Activated CD4-positive, alpha-beta T cell treated with anti-CD3 and anti-CD28 coated beads, Interleukin-2, Interleukin-4, amounts not matched to agents 100 ng/mL and 50 ng/mL, durations not matched to agents 16 hours and 8 hours (primary cell): Measurements from ENCODE around the gene CD300A.
A peak's percentile ranks its signal among the peaks of the same experiment; 100 is the strongest.

Experiments used
- DNase-seq: peaks from one replicate; pipeline ENCODE4 v3.0.0-alpha.2; 2020; ENCODE audit warnings: low spot score

CD300A gene

DNA sequence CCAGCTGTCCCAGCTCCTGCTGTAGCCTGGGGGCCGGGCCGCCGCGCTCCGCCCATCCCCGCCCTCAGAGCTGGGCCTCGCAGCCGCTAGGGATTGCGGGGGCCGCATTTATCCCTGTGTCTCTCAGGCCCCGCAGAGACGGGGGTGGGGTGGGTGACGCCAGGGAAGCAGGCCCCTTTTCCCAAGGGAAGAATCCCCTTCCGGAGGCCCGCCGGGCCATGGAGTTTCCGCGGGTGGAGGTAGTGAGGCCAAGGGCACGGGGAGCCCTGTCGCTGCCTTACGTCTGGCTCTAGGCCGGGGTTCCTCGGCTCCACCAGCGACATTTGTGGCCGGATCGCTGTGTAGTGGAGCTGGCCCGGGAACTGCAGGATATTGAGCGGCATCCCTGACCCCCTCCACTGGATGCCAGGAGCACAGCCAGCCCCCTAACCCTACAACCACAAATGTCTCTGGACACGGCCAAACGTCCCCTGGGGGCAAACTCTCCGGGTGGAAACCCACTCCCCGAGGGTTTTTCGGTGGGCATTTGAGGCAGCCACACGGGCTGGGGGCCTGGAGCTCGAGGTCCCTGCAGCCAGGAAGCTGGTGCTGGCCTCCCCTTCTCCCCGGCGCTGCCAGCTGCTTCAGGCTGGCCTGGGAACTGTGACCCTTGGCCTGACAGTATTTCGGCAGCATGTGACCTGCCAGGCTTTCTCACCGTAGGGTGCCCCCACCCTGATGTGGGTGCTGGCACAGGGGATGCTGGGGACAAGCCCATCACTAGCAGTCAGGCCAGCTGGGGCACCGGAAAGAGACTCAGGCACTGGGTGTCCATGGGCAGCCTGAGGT lies 12.0 kb upstream of the CD300A start:
- no peak for DNase-seq

DNA sequence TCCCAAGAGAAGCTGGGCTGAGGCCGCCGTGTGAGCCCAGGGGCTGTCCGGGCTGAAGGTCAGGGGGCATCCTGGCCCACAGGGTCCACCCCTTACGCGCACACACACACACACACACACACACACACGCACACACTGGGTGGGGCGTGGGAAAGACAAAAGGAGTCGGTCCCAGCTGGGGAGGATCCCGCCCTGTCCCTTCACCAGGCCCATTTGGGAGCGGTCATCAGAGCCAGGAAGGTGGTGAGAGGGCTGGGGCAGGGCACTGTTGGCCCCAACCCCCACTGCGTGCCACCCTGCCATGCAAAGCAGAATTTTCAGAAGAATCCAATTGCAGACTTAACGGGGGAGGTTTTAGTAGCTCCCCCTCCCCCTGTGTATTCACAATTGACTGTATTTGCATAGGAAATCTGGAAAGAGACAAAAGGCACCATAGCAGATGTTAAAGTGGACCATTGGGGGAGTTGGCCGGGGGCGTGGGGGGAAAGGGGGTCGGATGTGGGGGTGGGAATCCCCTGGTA lies 11.3 kb upstream of the CD300A start:
- DNase-seq, result no peak

- no peak for DNase-seq
Observed at GRCh38 chr17:74455821-74456220, 10.6 kb upstream of the CD300A start.

DNA sequence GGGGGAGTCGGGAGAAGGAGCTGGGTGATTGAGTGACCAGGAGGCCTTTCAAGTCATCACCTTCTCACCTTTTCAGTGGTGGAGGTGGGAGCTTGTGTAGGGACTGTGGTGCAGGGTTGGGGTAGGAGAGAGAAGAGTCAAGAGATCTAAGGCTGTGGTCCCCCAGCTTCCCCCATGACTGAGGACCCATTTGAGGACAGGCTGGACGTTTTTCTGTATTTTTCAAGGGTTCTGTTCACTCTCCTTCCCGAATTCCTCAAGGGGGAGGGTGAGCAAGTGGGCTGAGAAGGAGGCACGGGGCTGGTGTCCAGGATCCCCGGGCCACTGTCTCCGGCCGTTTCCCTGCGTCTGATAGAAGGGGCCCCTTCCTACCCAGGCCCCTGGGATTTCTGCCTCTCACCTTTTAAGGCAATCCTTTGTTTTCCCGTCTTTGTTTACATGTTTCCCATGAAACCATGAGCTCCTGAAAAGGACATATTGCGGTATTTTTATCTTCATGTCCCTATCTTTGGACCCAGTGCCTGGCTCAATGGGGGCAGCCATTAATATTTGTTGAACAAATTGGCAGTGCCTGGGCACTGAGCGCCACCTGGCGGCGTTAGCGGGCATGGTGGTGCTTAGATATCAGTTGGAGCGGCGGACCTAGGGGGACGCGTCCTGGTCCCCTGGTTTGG lies 9.2 kb upstream of the CD300A start:
- peak; percentile 65 for DNase-seq

DNA sequence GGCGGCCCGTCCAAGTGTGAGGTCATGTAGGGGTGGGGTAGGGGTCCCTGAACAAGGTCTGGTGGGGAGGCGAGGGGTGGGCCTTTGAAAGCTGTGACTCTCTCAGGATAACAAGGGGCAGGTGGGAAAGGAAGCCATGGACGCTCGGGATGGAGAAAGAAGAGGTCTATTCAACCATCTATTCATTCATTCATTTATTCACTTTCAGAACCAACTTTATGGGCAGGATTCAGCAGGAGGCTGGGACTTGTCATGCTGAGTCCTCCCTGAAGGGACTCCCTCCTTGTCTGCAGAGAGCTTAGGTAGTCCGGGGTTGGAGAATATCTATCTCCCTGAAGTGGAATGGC lies 8.6 kb upstream of the CD300A start:
- no peak for DNase-seq

- no peak for DNase-seq
Observed at GRCh38 chr17:74458835-74459234, 7.6 kb upstream of the CD300A start.

DNA sequence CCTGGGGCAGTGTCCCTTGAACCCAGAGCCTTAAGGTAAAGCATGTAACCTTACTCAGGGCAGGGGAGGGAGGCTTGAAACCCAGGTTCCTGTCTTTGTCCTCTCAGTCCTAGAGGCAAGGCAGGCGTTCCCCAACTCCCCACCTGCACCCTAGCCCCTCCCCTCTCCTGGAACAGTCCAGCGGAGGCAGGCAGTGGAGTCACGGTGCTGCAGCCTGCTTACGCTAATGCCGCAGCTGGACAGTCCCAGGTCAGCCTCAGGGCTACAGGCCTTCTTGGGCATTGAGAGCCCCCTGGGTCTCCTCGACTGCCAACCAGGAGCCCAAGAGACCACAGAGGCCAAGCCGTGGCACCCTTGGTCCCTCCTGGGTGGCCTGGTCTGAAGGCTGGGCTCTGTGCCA lies 6.8 kb upstream of the CD300A start:
- no peak for DNase-seq

- no peak for DNase-seq
Observed at GRCh38 chr17:74460241-74460640, 6.2 kb upstream of the CD300A start.

DNA sequence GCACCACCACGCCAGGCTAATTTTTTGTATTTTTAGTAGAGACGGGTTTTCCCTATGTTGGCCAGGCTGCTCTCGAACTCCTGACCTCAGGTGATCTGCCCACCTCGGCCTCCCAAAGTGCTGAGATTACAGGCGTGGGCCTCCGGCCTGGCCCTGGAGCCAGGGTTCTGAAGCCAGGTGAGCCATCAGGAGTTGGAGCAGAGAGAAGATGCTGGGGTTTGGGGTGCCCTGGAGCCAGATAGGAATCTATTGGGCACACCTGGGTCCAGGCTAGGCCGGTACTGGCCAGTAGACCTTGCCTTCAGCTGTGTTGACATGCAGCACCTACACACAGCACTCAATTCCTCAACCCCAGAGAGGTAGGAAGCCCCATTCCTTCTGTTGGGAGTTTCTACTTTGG lies 5.4 kb upstream of the CD300A start:
- no peak for DNase-seq

DNA sequence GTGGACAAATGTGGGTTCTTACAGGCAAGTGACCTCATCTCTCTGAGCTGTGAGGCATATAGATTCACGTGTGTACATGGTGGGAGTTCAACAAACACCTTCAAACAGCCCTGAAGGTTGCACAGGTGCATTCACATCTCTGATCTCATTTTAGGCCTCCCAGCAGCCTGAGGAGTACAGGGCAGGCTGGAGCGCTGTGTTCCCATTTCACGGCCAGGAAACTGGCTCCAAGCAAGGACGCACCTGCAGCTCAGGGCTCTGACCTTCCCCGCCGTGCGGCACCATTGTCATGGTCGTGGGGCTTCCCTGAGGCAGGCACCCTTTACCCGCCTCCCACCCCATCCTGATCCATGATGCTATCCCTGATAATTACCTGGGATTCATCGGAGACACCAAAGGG lies 4.8 kb upstream of the CD300A start:
- no peak for DNase-seq

DNA sequence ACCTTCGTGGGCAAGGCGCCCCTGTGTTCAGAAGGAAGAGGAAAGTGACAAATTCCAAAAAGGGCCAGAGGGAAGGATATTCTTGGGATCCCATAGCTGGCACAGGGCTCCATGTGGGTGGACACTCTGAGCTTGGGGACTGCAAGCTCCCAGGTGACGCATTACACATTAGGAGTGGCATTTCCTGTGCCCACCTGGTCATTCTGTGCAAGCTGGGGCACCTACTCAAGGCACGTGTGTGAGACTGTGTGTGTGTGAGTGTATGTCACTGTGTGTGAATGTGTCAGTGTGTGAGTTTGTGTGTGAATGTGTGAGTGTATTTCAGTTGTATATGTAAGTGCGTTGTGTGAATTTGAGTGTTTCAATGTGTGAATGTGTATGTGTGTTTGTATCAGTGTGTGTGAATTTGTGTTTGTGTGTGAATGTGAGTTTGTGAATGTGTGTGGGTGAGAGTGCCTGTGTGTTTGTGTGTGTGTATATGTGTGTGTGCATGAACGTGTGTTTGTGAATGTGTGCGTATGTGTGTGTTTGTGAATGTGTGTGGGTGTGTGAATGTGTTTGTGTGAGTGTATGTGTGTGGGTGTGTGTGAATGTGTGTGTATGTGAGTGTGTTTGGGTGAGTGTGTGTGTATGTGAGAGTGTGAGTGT lies 1.6 kb upstream of the CD300A start:
- no peak for DNase-seq

- DNase-seq, result no peak
Observed at GRCh38 chr17:74465378-74466110, 890 bp upstream of the CD300A start.

GRCh38 chr17:74466828-74467184 lies 372 bp downstream of the CD300A start:
- no peak for DNase-seq

DNA sequence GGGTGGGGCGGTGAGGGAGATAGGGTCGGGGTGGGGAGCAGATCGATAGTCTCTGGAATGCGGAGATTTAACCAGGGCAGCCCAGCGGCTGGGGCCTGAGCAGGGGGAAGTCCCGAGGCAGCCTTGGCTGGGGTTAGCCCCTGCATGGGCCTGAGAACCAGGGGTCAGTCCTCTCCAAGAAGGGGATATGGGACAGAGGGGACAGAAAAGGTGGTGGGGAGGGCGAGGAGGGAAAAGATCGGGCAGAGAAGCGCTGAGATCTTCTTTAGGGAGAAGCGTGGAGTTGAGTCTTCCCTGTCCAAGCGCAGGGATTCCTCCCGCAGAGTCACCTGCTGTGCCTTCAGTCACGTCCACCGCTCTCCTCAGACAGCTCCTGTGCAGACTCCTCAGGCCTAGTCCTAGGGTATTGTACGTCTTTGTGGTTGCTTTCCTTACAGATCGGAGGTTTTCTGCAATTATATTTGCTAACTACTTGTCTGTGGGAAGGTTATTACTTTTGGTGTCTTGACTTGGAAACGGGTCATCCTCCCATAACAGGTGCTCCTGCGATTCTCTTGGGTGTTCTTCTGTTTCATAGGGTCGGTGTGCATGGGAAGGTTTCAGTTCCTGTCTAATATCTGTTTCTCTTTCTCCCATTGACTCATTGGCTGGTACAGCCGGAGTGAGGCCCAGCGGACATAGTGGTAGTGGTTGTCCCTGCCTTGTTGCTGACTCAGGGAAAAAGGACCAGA lies 952 bp downstream of the CD300A start:
- DNase-seq, result peak; percentile 56

- DNase-seq, result no peak
Observed at GRCh38 chr17:74471341-74471740, 4.9 kb downstream of the CD300A start.

GRCh38 chr17:74472890-74473289 lies 6.5 kb downstream of the CD300A start:
- DNase-seq, result no peak

- no peak for DNase-seq
Observed at GRCh38 chr17:74473294-74473693, 6.9 kb downstream of the CD300A start.

DNA sequence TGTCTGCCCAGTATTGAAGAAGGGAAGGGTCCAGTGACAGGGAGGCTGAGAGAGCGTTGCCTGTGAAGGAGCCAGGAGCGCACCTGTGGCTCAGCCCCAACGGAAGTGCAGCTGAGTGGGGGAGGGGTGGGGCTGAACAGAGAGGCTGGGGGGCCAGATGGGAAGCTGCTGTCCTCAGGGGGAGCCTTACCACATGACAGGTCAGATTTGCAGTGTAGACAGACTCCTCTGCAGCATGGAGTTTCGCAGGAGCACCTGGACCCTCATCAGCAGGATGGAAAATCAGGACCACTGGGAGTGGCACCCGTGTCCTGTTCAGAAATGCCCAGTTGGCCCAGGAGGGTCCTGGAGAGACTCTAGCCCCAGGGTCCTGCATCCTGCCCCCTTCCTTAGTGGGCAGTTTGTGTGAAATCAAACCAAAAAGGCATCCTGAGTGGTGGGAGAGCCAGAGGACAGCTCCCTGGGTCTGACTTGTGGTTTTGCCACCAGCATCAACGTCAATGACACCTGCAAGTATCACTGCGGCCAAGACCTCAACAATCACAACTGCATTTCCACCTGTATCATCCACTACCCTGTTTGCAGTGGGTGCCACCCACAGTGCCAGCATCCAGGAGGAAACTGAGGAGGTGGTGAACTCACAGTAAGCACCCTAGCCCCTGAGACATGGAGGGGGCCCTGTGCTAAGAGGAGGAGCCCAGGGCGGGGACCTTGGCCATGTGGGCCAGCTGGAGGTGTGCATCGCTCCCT lies 7.8 kb downstream of the CD300A start:
- DNase-seq, result no peak

DNA sequence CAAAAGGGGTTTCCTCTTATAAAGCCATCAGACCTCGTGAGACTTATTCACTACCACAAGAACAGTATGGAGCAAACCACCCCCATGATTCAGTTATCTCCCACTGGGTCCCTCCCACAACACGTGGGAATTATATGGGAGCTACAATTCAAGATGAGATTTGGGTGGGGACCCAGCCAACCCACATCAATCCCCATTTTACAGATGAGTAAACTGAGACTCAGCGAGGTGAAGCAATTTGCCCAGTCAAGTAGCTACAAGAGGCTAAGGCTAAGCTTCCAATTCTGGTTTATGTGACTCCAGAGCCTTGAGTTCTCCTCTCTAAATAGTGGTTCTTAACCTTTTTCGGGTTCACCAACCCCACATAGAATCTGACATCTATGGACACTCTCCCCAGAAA lies 8.8 kb downstream of the CD300A start:
- no peak for DNase-seq

- DNase-seq, result no peak
Observed at GRCh38 chr17:74477411-74477810, 11.0 kb downstream of the CD300A start.
